ENCODE measurements around the gene PRDM13.

PRDM13 gene

DNA sequence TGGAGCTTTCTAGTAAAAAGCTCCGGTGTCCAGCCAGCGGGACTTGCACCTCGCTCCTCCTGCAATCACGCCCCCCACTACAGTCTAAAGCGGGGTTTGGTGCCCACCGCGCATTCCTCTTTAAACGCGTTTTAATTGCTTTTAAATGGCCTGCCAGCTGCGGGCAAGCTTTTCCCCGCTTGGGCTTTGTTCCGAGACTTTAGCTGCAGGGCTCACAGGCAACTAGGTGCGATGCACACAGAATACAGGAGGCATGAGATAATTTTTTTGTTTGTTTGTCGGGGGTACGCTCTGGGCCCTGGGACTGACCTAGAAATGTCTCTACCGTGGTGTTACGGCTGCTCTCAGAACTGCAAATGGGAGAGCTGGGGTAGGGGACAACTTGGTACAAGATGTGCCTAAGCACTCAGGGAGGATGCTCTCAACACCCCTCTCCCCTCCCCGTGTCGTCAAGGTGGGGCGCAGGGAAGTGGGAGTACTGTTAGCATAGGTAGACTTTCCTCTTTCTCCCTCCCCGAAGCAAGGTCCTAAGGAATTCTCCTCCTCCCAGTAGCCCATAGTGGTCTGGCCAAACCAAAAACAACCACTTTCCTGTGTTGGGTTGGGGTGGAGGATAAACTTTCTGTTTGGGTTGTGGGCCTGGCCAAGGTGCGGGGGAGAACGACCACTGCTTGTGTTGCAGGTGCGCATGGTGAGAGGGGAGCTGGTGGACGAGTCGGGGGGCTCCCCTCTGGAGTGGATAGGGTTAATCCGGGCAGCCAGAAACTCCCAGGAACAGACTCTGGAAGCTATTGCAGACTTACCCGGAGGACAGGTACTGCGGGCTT, 1.6 kb downstream of the PRDM13 start:
- TF ChIP-seq, protein P1, sequence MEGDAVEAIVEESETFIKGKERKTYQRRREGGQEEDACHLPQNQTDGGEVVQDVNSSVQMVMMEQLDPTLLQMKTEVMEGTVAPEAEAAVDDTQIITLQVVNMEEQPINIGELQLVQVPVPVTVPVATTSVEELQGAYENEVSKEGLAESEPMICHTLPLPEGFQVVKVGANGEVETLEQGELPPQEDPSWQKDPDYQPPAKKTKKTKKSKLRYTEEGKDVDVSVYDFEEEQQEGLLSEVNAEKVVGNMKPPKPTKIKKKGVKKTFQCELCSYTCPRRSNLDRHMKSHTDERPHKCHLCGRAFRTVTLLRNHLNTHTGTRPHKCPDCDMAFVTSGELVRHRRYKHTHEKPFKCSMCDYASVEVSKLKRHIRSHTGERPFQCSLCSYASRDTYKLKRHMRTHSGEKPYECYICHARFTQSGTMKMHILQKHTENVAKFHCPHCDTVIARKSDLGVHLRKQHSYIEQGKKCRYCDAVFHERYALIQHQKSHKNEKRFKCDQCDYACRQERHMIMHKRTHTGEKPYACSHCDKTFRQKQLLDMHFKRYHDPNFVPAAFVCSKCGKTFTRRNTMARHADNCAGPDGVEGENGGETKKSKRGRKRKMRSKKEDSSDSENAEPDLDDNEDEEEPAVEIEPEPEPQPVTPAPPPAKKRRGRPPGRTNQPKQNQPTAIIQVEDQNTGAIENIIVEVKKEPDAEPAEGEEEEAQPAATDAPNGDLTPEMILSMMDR (IDR thresholded peaks at IDR 0.05; ENCODE audit: control extremely low read depth, extremely low read depth, low read depth, missing control alignments) = no peak
- no peak for DNase-seq (ENCODE audit: extremely low spot score)
- ChIA-PET CTCF (interaction anchor here (1.3 to 2.5 kb wide), 4 partner anchors 8 to 278 kb away, joined by 3 to 12 read pairs (median 5); no protein-coding TSS in a partner anchor), POLR2A (no interaction called here)

DNA sequence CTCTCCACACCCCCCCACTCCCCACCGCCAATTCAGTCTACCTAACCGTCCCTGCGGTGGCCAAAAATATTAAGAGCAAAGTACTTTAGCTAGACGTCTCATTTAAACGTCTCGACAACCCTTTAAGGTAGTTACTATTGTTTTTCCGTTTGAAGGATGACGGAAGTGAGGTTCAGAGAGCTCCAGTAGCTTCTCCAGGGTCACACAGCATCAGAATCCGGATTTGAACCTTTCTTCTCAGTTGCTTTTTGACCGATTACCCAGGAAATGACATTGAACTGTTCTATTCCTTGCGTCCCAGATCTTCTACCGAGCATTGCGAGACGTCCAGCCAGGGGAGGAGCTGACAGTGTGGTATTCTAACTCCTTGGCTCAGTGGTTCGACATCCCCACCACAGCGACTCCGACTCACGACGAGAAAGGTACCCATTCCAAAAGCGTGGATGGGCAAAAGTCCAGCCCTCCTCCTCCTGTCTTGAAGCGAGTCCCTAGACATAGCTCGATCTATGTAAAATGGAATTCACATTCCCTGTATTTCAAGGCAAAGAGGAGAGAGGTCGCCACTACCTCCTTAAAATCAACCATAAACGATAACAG, 2.4 kb downstream of the PRDM13 start:
- no peak for DNase-seq (ENCODE audit: extremely low spot score)
- TF ChIP-seq, protein P1 (IDR thresholded peaks at IDR 0.05; ENCODE audit: control extremely low read depth, extremely low read depth, low read depth, missing control alignments) = no peak
- ChIA-PET CTCF (interaction anchor here (1.3 to 2.5 kb wide), 3 partner anchors 8 to 279 kb away, joined by 3 to 12 read pairs (median 4); no protein-coding TSS in a partner anchor), POLR2A (no interaction called here)

DNA sequence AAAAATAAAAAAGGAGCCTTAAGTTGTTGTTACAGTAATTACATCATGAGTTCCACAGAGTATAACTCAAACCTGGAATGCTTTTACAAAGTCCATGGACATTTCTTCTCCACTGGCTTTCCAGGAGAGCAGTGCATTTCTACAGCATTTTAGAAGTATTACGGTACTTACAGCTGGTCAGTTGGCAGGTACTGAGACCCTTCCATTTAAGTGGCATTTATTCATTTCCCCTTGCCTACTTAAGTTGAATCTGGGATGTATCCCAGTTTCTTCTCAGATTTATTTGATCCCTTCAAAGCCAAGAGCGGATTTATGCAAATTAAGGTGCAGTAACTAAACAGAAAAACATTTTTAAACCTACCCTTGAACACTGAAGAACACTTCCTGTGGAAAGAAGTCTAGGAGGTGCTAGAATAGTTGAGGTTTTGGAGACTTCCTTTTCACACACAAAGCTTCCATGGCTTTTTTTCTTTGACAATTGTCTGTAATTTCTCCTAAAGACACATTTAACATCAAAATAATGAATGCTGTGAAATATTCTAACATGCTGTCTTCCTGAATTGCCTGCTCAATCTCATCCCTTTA, 3.4 kb downstream of the PRDM13 start:
- TF ChIP-seq, protein P1 (IDR thresholded peaks at IDR 0.05; ENCODE audit: control extremely low read depth, extremely low read depth, low read depth, missing control alignments) = no peak
- POLR2A ChIA-PET = no interaction called here

DNA sequence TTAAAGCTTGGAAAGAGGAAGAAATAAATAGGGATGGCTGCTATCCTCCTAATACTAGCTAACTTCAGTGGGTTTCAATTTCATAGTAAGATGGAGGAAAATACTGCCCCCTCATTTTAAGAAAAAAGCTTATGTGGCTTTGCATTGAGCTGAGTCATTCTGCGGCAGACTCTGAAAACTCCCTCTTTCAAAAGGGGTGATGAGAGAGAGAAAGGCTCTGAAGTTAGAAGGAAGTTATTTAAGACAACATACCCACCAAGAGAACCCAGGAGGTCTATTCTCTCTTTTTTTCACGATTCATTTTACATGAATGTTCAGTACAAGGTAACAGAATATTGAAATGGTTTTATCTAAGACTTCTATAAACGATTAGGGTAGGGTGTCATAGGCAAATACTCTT, 4.5 kb downstream of the PRDM13 start:
- ChIA-PET POLR2A (no interaction called here), CTCF (interaction anchor here (0.7 to 3.9 kb wide), 12 partner anchors 8 to 143 kb away, joined by 3 to 21 read pairs (median 4); no protein-coding TSS in a partner anchor)
- TF ChIP-seq, protein P1 (IDR thresholded peaks at IDR 0.05; ENCODE audit: control extremely low read depth, extremely low read depth, low read depth, missing control alignments) = no peak
- DNase-seq (ENCODE audit: extremely low spot score) = peak; percentile 54

More for the DNA sequence above, 3.4 kb downstream of the PRDM13 start:
- no peak for DNase-seq (ENCODE audit: extremely low spot score)
- CTCF ChIA-PET = interaction anchor here (1.4 to 2.7 kb wide), 5 partner anchors 11 to 142 kb away, joined by 3 to 15 read pairs (median 6); no protein-coding TSS in a partner anchor

DNA sequence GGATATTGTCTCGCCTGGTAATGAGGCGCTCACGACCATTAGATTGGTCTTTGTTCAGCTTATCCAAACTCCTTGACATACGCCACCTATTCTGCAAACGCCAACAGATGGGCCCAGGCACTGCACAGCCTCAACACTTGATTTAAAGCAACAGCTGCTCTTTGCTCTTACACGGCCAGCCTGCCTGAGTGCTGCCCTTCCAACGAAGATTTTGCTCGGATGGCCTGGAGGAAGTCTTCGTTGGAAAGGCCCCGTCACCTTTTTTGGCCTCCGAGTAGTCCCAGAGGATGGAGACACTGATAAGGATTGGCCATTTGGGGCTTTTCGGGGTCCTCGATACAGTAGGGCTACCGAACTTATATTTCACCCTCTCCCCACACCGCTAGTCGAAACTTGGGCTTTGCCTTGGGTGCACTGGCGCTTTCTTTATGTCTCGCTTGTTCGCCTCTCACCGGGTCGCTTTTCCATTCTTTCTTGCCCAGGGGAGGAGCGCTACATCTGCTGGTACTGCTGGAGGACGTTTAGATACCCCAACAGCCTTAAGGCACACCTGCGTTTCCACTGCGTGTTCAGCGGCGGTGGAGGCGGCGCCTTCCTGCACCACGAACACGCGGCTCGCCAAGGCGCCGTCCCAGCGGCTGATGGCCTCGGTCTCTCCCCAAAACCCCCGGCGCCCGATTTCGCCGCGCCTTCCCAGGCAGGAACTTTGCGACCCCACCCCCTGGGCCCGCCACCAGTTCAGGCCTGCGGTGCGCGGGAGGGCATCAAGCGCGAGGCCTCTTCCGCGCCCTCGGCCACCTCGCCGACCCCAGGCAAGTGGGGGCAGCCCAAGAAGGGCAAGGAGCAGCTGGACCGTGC, 6.1 kb downstream of the PRDM13 start:
- POLR2A ChIA-PET = no interaction called here
- TF ChIP-seq, protein P1 (IDR thresholded peaks at IDR 0.05; ENCODE audit: control extremely low read depth, extremely low read depth, low read depth, missing control alignments) = no peak
- CTCF ChIA-PET = interaction anchor here (0.7 to 3.9 kb wide), 13 partner anchors 10 to 142 kb away, joined by 3 to 21 read pairs (median 5); partner anchors contain the start of gene CCNC
- DNase-seq (ENCODE audit: extremely low spot score) = no peak

DNA sequence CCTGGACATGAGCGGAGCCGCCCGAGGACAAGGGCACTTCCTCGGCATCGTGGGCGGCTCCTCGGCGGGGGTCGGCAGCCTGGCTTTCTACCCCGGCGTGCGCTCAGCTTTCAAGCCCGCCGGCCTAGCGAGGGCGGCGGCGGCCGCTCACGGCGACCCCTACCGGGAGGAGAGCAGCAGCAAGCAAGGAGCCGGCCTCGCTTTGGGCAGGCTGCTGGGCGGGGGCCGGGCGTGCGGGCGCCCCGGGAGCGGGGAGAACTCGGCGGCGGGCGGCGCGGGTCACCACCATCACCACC, 6.7 kb downstream of the PRDM13 start:
- POLR2A ChIA-PET = no interaction called here
- CTCF ChIA-PET = interaction anchor here (1.1 to 3.9 kb wide), 11 partner anchors 9 to 143 kb away, joined by 3 to 21 read pairs (median 5); partner anchors contain the start of gene CCNC
- peak; percentile 75 for DNase-seq (ENCODE audit: extremely low spot score)
- TF ChIP-seq, protein P1 (IDR thresholded peaks at IDR 0.05; ENCODE audit: control extremely low read depth, extremely low read depth, low read depth, missing control alignments) = peak; percentile 69

All from GM10248 (cell line).